ENCODE measurements around the gene TCL1A.

The TCL1A gene

DNA sequence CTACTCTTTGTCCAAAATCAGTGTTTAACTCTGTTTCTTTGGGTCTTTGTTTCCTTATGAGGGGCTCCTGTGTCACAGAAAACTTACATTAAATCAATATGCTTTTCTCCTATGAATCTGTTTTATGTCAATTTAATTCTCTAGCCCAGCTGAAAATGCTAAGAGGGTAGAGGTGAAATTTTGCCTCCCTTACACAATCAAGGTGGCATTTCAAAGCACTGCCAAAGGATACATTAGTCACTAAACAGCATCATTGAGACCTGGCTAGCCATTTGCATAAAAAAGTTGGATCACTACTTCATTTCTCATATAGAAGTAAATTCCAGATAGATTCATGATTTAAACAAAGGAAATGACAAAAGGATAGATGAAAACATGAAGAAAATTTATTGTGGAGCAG lies 15.6 kb downstream of the TCL1A start:
- Histone ChIP-seq H3K4me3 (no peak overlapping the region), H3K27ac (no peak overlapping the region)
- TF ChIP-seq, protein P1, sequence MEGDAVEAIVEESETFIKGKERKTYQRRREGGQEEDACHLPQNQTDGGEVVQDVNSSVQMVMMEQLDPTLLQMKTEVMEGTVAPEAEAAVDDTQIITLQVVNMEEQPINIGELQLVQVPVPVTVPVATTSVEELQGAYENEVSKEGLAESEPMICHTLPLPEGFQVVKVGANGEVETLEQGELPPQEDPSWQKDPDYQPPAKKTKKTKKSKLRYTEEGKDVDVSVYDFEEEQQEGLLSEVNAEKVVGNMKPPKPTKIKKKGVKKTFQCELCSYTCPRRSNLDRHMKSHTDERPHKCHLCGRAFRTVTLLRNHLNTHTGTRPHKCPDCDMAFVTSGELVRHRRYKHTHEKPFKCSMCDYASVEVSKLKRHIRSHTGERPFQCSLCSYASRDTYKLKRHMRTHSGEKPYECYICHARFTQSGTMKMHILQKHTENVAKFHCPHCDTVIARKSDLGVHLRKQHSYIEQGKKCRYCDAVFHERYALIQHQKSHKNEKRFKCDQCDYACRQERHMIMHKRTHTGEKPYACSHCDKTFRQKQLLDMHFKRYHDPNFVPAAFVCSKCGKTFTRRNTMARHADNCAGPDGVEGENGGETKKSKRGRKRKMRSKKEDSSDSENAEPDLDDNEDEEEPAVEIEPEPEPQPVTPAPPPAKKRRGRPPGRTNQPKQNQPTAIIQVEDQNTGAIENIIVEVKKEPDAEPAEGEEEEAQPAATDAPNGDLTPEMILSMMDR (IDR thresholded peaks at IDR 0.05): no peak
- DNase-seq (ENCODE audit: low spot score): no peak

DNA sequence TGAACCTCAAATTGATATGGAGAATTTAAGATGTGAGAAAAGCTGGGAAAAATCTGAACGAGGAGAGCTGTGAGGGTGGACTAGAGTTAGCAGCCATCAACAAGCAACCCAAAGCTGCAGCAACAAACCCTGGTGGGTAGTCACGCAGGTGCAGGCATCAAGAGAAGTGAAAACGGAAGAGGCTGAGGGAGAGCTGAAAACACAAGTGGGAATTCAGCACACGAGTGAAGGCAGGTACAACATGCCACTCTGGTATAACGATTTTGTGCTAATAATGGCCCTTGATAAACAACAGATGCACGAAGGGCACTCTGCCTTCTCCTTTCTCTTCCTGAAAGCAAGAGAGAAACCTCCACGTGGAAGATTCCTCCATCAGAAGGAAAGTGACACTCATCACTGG lies 16.2 kb downstream of the TCL1A start:
- TF ChIP-seq, protein P1 (IDR thresholded peaks at IDR 0.05): no peak
- Histone ChIP-seq H3K27ac (no peak overlapping the region), H3K4me3 (no peak overlapping the region)
- DNase-seq (ENCODE audit: low spot score): no peak

DNA sequence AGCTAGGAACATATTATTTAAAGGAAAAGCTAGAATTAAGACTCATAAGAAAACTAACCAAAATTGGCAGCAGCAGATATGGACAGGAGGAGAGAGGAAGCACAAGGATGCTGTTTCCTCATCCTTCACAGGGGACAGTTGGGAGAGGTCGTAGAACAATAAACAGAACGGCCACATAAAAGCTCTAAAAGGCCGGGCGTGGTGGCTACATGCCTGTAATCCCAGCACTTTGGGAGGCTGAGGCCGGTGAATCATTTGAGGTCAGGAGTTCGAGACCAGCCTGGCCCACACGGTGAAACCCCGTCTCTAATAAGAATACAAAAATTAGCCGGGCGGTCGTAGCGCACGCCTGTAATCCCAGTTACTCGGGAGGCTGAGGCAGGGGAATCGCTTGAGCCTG lies 17.2 kb downstream of the TCL1A start:
- DNase-seq (ENCODE audit: low spot score): no peak
- H3K4me3 ChIP-seq: no peak overlapping the region
- TF ChIP-seq, protein P1 (IDR thresholded peaks at IDR 0.05): no peak
- no peak overlapping the region for H3K27ac ChIP-seq

DNA sequence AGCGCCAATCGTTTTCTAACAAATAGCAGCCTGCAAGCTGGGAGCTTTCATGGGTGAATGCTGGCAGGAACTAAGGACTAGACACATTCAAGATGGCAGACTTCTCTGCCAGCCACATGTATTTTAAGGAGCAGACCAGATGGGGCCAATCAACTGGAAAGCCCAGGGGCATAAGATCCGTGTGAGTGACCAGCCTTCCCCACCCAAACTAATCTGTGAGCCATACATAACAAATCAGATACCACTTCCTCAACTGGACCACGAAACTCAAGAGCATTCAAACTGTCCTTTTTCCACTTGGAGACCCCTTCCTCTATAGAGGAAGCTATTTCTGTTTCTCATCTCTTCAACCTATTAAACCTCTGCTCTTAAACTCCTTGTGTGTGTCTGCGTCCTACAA lies 18.0 kb downstream of the TCL1A start:
- H3K27ac ChIP-seq: no peak overlapping the region
- DNase-seq (ENCODE audit: low spot score): no peak
- TF ChIP-seq, protein P1 (IDR thresholded peaks at IDR 0.05): no peak
- H3K4me3 ChIP-seq: no peak overlapping the region

DNA sequence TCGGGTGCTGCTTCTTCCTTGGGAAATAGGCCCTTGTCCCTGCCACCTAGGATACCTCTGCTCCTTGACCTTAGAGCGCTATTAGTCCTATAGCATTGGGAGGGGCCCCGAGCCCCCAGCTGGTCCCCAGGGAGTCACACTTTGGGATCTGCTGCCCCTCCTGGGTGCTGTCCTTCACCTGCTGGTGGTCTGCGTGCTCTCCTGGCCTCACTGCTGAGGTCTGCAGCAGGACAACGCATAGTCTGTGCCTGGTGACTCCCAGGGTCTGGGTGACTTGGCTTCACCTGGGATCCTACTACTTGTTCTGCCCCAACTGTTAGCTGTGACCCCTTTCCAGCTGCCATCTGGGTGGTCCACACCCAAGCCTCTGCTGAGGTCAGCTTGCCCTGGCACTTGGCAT lies 18.9 kb downstream of the TCL1A start:
- TF ChIP-seq, protein P1 (IDR thresholded peaks at IDR 0.05): no peak
- H3K4me3 ChIP-seq: no peak overlapping the region
- no peak for DNase-seq (ENCODE audit: low spot score)
- no peak overlapping the region for H3K27ac ChIP-seq

DNA sequence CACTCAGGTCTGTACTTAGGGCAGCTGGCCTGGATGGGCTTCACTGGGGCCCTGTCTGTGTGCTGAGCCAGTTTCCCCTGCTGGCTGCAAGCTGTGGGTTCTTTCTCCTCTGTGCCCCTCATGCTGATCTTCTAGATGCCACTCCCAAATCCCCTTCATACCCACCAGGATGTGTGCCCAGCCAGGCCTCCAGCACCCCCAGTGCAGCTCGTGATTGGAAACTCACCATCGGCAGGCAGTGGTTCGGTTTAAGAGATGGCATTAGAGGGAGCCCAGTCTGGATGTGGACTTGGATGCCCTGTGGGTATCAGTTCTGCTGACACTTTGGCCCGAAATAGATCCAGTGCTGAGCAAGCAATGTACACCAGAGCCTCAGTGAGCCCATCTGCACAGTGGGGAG lies 21.8 kb downstream of the TCL1A start:
- Histone ChIP-seq H3K4me3 (no peak overlapping the region), H3K27ac (no peak overlapping the region)
- no peak for DNase-seq (ENCODE audit: low spot score)
- TF ChIP-seq, protein P1 (IDR thresholded peaks at IDR 0.05): no peak

DNA sequence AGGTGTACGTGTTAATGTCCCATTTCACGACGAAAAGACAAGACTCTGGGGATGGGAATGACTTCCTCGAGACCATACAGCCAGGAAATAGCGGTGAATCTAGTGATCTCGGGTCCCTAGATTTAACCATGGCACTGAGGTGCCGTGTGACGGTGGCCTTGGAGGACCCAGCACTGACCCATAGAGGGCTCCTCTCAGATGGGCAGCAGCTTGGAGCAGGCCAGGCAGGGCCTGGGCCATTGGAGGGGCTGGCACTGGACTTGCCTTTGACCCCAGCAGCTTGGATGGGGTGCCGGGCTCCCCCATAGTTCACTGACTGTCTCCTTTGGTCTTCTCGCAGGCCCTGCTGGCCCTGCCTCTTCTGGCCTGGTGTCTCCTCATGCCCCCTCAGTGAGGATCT lies 22.3 kb downstream of the TCL1A start:
- no peak overlapping the region for H3K27ac ChIP-seq
- TF ChIP-seq, protein P1 (IDR thresholded peaks at IDR 0.05): no peak
- H3K4me3 ChIP-seq: no peak overlapping the region
- DNase-seq (ENCODE audit: low spot score): no peak
